ENCODE results near the gene CCR2. TPM values are rescaled to one million over a fixed set of nuclear protein-coding genes. Genes with fewer than 3 reads are reported as not detected.
A peak's percentile ranks its signal among the peaks of the same experiment; 100 is the strongest.

CCR2 gene
- total and polyA plus RNA-seq, 10 donors, result 2.0 to 54.4 (median 19.9) TPM

DNA sequence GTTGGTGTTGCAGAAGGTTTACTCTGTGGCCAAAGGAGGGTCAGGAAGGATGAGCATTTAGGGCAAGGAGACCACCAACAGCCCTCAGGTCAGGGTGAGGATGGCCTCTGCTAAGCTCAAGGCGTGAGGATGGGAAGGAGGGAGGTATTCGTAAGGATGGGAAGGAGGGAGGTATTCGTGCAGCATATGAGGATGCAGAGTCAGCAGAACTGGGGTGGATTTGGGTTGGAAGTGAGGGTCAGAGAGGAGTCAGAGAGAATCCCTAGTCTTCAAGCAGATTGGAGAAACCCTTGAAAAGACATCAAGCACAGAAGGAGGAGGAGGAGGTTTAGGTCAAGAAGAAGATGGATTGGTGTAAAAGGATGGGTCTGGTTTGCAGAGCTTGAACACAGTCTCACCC, 20.8 kb downstream of the CCR2 start:
- Histone ChIP-seq H3K4me3 (peak overlapping the region in 1 of 8 donors; percentile 13), H3K27me3 (replicated peaks in 1 of 7) (no peaks in the 10 kb centered on the region), H3K36me3 (no peaks in the 10 kb centered on the region), H3K4me1 (peaks cover 2 to 86% (median 19%) of the 10 kb centered on the region in 6 donors), H3K27ac (peak overlapping the region in 3 of 8 donors; percentile 18 to 56 (median 24)), H3K9me3 (no peaks in the 10 kb centered on the region)
- WGBS, 5 donors, result 75 to 88% (median 78%) methylated on average over 3 of the region's 3 CpGs
- no peak for DNase-seq
- TF ChIP-seq, protein P1, sequence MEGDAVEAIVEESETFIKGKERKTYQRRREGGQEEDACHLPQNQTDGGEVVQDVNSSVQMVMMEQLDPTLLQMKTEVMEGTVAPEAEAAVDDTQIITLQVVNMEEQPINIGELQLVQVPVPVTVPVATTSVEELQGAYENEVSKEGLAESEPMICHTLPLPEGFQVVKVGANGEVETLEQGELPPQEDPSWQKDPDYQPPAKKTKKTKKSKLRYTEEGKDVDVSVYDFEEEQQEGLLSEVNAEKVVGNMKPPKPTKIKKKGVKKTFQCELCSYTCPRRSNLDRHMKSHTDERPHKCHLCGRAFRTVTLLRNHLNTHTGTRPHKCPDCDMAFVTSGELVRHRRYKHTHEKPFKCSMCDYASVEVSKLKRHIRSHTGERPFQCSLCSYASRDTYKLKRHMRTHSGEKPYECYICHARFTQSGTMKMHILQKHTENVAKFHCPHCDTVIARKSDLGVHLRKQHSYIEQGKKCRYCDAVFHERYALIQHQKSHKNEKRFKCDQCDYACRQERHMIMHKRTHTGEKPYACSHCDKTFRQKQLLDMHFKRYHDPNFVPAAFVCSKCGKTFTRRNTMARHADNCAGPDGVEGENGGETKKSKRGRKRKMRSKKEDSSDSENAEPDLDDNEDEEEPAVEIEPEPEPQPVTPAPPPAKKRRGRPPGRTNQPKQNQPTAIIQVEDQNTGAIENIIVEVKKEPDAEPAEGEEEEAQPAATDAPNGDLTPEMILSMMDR (IDR thresholded peaks at IDR 0.05 in 8 of 11, conservative IDR thresholded peaks at IDR 0.05 in 3 of 11), result no peak
- intact Hi-C loops (cut with DNase I; ENCODE audit: low total_unique reads), result loop anchor here (5.0 kb wide), 2 partner anchors 292 to 437 kb away; no protein-coding TSS in a partner anchor

DNA sequence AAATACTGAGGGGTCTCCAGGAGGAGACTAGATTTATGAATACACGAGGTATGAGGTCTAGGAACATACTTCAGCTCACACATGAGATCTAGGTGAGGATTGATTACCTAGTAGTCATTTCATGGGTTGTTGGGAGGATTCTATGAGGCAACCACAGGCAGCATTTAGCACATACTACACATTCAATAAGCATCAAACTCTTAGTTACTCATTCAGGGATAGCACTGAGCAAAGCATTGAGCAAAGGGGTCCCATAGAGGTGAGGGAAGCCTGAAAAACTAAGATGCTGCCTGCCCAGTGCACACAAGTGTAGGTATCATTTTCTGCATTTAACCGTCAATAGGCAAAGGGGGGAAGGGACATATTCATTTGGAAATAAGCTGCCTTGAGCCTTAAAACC, 21.3 kb downstream of the CCR2 start:
- WGBS, 5 donors, result 58 to 79% (median 66%) methylated on average over 2 of the region's 2 CpGs
- H3K36me3 ChIP-seq, result no peaks in the 10 kb centered on the region
- peaks cover 7 to 86% (median 22%) of the 10 kb centered on the region in 6 donors for H3K4me1 ChIP-seq
- peak overlapping the region in 1 of 8 donors; percentile 13 for H3K4me3 ChIP-seq
- TF ChIP-seq POLR2A (IDR thresholded peaks at IDR 0.05) (no peak), POLR2AphosphoS5 (IDR thresholded peaks at IDR 0.05) (no peak)
- TF ChIP-seq, protein P1 (IDR thresholded peaks at IDR 0.05 in 8 of 11, conservative IDR thresholded peaks at IDR 0.05 in 3 of 11), result no peak
- no peaks in the 10 kb centered on the region for H3K9me3 ChIP-seq
- DNase-seq, result no peak
- no peaks in the 10 kb centered on the region for H3K27me3 ChIP-seq (replicated peaks in 1 of 7)
- intact Hi-C loops (cut with DNase I; ENCODE audit: low total_unique reads), result no loop called here
- H3K27ac ChIP-seq, result peak overlapping the region in 3 of 8 donors; percentile 18 to 56 (median 24)

DNA sequence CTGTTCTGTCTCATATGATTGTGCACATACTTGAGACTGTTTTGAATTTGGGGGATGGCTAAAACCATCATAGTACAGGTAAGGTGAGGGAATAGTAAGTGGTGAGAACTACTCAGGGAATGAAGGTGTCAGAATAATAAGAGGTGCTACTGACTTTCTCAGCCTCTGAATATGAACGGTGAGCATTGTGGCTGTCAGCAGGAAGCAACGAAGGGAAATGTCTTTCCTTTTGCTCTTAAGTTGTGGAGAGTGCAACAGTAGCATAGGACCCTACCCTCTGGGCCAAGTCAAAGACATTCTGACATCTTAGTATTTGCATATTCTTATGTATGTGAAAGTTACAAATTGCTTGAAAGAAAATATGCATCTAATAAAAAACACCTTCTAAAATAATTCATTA, 21.9 kb downstream of the CCR2 start:
- H3K4me1 ChIP-seq, result peaks cover 13 to 86% (median 23%) of the 10 kb centered on the region in 6 donors
- TF ChIP-seq POLR2A (IDR thresholded peaks at IDR 0.05) (no peak), POLR2AphosphoS5 (IDR thresholded peaks at IDR 0.05) (no peak)
- TF ChIP-seq, protein P1 (IDR thresholded peaks at IDR 0.05 in 8 of 11, conservative IDR thresholded peaks at IDR 0.05 in 3 of 11), result no peak
- H3K27ac ChIP-seq, result peak overlapping the region in 2 of 8 donors; percentile 18 to 56
- H3K9me3 ChIP-seq, result no peaks in the 10 kb centered on the region
- no peak for DNase-seq
- no peaks in the 10 kb centered on the region for H3K27me3 ChIP-seq (replicated peaks in 1 of 7)
- intact Hi-C loops (cut with DNase I; ENCODE audit: low total_unique reads), result no loop called here
- no peaks in the 10 kb centered on the region for H3K36me3 ChIP-seq
- WGBS, 5 donors, result 5 to 23% (median 11%) methylated on average over 2 of the region's 2 CpGs
- no peak overlapping the region for H3K4me3 ChIP-seq

DNA sequence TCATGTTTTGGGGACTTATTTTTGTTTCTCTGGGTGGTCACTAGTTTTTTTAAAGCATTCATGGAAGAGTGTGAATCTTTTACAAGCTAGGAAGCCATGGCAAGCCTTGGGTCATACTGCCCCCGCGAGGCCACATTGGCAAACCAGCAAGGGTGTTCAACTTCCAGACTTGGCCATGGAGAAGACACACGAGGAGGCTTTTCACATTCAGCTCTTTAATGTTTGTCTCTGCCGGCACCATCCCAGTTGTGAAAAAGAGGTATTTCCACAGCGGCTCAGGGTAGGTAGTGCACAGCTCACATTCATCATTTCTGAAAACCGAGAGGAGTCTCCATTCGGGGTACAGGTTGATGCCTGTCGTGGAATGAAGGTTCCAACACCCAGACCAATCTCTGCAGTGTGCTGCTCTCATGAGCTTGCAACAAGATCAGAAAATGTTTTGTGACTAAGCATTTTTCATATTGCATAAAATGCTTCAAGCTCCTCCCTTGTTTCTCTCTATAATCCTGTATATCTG, 24.6 kb downstream of the CCR2 start:
- intact Hi-C loops (cut with DNase I; ENCODE audit: low total_unique reads), result no loop called here
- no peaks in the 10 kb centered on the region for H3K36me3 ChIP-seq
- DNase-seq, result peak; percentile 91
- H3K4me3 ChIP-seq, result no peak overlapping the region
- no peak overlapping the region for H3K27ac ChIP-seq
- peaks cover 19 to 78% (median 36%) of the 10 kb centered on the region in 6 donors for H3K4me1 ChIP-seq
- WGBS, 5 donors, result 46 to 56% (median 52%) methylated on average over 8 of the region's 8 CpGs
- TF ChIP-seq POLR2AphosphoS5 (IDR thresholded peaks at IDR 0.05), result no peak
- TF ChIP-seq, protein P1 (IDR thresholded peaks at IDR 0.05 in 8 of 11, conservative IDR thresholded peaks at IDR 0.05 in 3 of 11), result peak; percentile 36 to 80 (median 68)
- no peaks in the 10 kb centered on the region for H3K9me3 ChIP-seq
- H3K27me3 ChIP-seq (replicated peaks in 1 of 7), result no peaks in the 10 kb centered on the region
